ENCODE results near the gene EFNA5.

Gene EFNA5

GRCh38 chr5:107602896-107603295, 67.8 kb downstream of the EFNA5 start:
- no peak for DNase-seq (ENCODE audit: low spot score)

GRCh38 chr5:107601076-107601475, 69.7 kb downstream of the EFNA5 start:
- DNase-seq (ENCODE audit: low spot score), result no peak

DNA sequence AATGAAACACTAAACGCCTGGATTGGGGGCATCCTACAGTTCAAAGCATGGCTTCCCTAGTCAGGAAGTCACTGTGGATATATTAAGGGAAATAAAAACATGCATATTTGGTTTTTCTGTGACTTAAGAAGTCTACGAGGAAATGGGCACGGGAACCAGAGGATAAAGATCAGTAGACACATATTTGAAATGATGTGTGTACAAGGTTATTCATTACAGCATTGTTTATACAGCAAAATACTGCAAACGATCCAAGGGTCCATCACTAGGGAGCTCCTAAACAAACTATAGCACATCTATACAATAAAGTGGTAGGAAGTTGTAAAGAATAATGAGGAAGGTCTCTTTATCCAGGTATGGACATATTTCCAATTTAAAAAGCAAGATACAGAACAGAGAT, 71.8 kb downstream of the EFNA5 start:
- DNase-seq (ENCODE audit: low spot score), result no peak

- no peak for DNase-seq (ENCODE audit: low spot score)
Measured at GRCh38 chr5:107597803-107598202, 72.9 kb downstream of the EFNA5 start.

- DNase-seq (ENCODE audit: low spot score), result no peak
Measured at GRCh38 chr5:107597247-107597646, 73.5 kb downstream of the EFNA5 start.

GRCh38 chr5:107594253-107595045, 76.3 kb downstream of the EFNA5 start:
- DNase-seq (ENCODE audit: low spot score), result no peak

GRCh38 chr5:107593009-107593408, 77.7 kb downstream of the EFNA5 start:
- no peak for DNase-seq (ENCODE audit: low spot score)

DNA sequence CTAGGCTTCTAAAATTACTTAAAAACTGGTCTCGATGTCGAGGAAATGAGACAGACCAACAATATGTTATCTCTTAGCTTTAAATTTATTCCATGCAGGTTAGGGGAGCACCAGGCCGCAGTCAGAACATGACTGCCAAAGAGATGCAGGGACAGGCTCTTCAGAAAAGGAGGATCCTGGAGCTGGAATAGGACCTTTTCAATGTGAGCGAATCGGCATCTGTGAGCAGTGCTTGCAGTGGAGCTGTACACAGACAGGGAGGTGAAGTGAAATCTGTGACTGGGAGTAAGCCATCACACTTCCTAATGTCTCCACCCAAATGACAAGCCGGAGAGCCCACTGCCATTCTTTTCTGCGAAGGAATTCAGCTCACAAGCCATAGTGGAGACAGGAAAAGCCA, 78.2 kb downstream of the EFNA5 start:
- DNase-seq (ENCODE audit: low spot score), result no peak

DNA sequence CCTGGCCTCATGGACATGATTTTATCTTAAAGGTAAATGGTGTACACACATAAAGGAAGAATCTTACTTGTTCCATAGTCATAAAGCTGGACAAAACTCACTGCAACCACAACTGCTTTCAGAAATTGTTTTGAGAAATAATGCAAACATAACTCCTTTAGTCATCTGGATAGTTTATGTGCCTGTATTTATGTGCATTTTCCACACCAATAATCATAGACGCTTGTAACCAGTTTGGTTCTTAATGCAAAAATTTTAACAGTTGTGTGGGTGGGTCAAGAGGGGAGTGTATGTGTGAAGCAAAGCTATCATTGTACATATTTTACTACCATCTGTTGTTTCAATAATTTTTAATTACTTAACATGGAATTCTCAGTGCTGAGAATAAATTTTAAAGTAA, 80.1 kb downstream of the EFNA5 start:
- no peak for DNase-seq (ENCODE audit: low spot score)

DNA sequence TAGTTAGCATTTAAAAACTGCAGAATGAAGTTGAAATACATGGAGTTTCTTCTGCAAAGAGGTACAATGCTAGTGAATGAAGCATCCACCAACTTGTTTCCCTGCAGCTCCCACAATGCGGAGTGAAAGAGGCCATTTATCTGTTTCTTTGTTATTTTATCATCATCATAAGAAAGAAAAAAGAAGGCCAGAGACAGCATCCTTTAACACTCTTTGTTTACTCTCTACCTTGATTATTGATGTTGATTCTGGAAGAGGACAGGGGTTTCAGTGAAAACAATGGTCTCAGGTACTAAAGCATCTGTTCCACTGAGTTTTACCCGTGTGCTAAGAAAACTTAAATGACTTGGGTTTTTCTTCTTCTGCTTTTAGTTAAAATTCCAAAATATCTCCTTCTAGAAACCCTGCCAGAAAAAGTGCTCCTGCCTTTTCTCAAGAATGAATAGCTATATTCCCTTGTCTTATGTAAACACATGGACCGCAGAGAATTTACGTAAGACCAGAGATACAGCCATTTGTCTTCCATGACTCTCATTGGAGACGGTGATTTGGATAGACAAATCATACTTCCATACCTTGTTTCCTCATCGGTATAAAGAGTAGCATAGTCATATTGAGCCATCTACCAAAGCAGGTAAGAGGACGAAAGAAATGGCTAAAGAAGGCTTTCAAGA, 81.1 kb downstream of the EFNA5 start:
- no peak for DNase-seq (ENCODE audit: low spot score)

DNA sequence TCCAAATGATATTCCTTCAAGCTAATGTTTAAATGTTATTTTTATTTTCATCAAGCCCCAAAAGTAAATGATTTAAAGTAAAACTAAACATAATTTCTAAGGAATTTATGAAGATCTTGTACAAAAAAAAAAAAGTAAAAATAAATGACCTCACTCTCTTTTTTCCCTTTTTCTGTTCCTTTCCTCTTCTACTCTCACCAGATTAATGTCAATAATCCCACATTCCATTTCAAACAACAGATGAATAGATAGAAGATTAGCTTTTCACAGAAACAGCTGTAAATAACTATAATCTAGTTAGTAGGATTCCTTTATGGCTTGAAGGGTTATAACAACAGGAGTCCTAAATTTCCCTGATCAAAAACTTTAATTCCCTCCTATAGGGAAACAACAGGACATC, 88.1 kb downstream of the EFNA5 start:
- no peak for DNase-seq (ENCODE audit: low spot score)

- DNase-seq (ENCODE audit: low spot score), result no peak
Measured at GRCh38 chr5:107580889-107581820, 89.6 kb downstream of the EFNA5 start.

- no peak for DNase-seq (ENCODE audit: low spot score)
Measured at GRCh38 chr5:107578051-107578635, 92.6 kb downstream of the EFNA5 start.

DNA sequence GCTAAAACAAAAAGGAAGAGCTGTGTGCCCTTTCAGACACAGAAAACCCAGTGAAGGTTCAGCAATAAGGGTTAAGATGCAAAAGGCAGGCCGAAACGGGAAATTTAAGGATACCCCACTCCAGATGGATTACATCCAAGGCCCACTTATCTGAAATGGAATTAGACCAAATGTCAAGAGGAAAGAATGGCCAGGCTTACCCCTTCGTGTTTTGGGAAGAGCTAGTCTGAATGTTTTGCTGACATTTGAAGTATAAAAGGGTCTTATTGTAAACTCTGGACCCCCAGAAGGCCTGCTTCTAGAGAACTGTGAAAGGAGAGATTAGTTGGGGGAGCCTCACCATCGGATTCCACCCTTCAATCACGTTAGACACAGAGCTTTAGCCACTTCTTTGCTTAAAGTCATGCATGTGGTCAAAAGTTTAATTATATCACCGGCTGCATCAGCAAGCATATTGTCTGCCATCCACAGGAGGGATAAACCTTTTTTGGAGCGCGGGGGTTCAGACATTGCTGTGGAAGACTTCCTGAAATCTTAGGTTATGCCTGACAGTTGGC, 93.3 kb downstream of the EFNA5 start:
- DNase-seq (ENCODE audit: low spot score), result no peak

- no peak for DNase-seq (ENCODE audit: low spot score)
Measured at GRCh38 chr5:107576736-107577393, 93.9 kb downstream of the EFNA5 start.

DNA sequence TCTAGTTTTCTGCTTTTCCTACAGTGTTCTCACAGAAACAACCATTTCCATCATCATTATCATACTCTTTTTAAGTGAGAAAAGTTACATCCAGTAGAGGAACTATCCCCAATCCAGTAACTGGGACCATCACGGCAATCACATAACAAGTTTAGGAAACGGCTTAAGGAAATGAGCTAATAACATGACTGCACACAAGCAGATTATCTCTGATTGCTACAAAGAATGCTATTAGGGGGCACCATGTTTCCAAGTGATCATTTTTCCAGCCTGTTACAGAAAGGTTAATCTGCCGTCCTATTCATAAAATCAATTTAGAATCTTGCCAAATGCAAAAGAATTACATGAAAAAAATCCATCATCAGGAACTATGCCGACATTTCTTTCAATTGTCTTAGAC, 94.6 kb downstream of the EFNA5 start:
- DNase-seq (ENCODE audit: low spot score), result no peak

- DNase-seq (ENCODE audit: low spot score), result no peak
Measured at GRCh38 chr5:107574287-107574686, 96.5 kb downstream of the EFNA5 start.

DNA sequence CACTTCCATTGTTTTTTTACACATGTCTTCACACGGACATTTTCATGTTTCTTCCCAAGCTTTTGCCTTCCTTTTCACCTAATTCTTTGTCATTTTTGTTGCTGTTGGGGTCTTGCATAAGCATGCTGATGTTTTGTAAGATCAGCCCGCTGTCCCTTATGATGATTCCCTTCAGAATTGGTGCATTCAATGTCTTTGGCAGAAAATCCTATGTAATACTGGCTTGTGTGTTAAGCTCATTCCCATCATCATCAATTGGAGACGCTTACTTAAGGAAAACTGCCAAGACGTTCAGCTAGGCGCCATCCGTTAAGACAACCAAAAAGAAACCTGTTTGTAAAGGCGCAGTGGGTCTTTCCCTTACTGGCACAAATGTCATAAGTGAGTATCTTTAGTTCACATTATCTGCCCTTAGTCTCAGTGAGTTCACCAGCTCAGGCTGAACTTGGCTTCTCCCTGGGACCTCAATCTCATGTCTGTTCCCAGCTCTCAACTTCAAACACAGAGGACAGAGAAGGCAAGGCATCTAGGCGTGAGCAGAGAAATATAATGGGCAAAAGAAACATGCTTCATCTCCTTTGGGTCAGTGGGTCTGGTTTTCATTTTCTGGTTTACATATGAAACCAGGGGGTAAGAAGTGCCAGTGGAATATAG, 97.9 kb downstream of the EFNA5 start:
- DNase-seq (ENCODE audit: low spot score), result no peak

DNA sequence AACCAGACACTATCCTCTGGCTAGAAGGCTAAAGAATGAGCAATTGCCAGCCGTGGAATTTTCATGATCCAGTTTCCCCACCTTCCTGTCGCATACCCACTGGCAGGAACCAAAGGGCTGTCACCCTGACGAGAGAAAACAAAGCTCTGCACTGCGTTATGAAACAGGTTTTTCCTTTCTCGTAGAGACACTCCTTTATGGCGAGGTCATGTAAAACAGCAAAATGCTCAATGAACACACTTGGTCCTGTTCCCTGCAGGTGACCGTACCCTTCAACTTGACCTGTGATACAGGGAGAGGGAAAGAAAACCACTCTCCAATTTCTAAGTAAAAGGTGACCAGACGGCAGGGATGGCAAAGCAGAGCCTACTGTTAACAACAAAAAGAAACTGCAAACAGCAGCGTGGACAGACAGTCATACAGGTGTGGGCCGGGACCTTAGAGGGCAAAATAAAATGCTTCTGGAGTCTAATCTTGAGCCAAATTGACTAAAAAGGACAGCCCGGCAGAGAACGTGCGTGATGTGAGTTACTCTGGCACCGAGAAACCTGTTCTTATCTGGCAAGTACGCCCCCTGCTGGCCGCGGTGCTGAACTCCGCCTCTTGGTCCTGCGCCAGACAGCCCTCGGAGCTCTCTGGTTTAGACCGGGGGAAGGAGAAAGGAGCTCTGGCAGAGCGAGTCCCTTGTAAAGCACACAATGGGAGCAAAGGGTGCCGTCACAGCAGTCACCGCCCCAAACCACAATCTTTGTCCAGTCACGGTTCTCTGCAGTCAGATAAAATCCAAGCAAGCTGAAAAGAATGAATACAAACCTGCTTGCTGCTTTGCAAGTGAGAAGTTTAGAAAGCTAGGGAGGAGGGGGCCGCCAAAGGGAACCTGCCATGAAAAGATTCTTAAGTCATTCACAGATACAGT, 98.9 kb downstream of the EFNA5 start:
- DNase-seq (ENCODE audit: low spot score), result peak; percentile 69
